ENCODE data around the gene SRSF11. TPM values are rescaled to one million over a fixed set of nuclear protein-coding genes. Genes with fewer than 3 reads are reported as not detected.

SRSF11 gene
- total and polyA plus RNA-seq, 10 donors: 119 to 268 (median 184) TPM

DNA sequence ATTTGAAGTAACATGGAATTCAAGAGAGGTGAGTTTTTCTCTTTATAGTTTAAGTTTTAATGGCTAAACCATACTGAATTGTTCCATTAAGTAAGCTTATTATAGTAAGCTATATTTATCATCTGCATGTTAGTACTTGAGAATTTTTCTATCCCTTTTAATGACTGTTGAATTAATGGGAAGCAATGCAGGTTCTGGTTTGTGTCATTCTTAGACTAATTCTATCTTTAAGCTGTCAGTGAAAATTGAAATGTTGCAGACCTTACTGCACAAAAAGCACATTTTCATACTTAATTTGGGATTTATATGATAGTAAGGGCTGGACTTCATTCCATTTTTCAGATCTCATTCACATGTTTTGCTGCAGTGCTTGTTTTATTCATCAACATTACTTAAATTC is 25.9 kb downstream of the SRSF11 start:
- H3K27ac ChIP-seq: no peak overlapping the region
- no peak for TF ChIP-seq POLR2AphosphoS5 (IDR thresholded peaks at IDR 0.05)
- no peak for TF ChIP-seq POLR2A (IDR thresholded peaks at IDR 0.05)
- no peak for DNase-seq
- no peaks in the 10 kb centered on the region for H3K9me3 ChIP-seq
- H3K27me3 ChIP-seq (replicated peaks in 1 of 7): no peaks in the 10 kb centered on the region
- intact Hi-C loops (cut with DNase I; ENCODE audit: low total_unique reads): loop anchor here (10.0 kb wide), 1 partner anchor 818 kb away; no protein-coding TSS in a partner anchor
- H3K36me3 ChIP-seq: peaks cover 4 to 100% (median 96%) of the 10 kb centered on the region in 6 donors
- H3K4me3 ChIP-seq: no peak overlapping the region
- H3K4me1 ChIP-seq: no peaks in the 10 kb centered on the region

DNA sequence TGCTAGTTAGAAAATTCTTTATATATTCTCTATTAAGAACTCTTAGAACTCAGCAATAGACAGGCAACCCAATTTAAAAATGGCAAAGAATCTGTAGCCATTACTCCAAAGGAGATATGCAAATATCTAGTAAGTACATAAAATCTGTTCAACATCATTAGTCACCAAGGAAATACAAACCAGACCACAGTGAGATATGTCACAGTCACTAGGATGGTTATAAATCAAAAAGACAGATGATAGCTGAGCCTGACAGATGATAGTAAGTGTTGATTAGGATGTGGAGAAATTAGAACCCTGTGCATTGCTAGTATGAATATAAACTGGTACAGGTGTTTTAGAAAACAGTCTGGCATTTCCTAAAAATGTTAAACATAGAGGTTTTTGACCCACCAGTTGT is 26.6 kb downstream of the SRSF11 start:
- Histone ChIP-seq H3K27me3 (replicated peaks in 1 of 7) (no peaks in the 10 kb centered on the region), H3K36me3 (peaks cover 4 to 100% (median 92%) of the 10 kb centered on the region in 6 donors), H3K4me3 (no peak overlapping the region), H3K27ac (no peak overlapping the region), H3K4me1 (no peaks in the 10 kb centered on the region), H3K9me3 (no peaks in the 10 kb centered on the region)
- TF ChIP-seq POLR2AphosphoS5 (IDR thresholded peaks at IDR 0.05) (no peak), POLR2A (IDR thresholded peaks at IDR 0.05) (no peak)
- TF ChIP-seq, protein P1, sequence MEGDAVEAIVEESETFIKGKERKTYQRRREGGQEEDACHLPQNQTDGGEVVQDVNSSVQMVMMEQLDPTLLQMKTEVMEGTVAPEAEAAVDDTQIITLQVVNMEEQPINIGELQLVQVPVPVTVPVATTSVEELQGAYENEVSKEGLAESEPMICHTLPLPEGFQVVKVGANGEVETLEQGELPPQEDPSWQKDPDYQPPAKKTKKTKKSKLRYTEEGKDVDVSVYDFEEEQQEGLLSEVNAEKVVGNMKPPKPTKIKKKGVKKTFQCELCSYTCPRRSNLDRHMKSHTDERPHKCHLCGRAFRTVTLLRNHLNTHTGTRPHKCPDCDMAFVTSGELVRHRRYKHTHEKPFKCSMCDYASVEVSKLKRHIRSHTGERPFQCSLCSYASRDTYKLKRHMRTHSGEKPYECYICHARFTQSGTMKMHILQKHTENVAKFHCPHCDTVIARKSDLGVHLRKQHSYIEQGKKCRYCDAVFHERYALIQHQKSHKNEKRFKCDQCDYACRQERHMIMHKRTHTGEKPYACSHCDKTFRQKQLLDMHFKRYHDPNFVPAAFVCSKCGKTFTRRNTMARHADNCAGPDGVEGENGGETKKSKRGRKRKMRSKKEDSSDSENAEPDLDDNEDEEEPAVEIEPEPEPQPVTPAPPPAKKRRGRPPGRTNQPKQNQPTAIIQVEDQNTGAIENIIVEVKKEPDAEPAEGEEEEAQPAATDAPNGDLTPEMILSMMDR (IDR thresholded peaks at IDR 0.05 in 8 of 11, conservative IDR thresholded peaks at IDR 0.05 in 3 of 11): no peak
- intact Hi-C loops (cut with DNase I; ENCODE audit: low total_unique reads): loop anchor here (10.0 kb wide), 1 partner anchor 817 kb away; no protein-coding TSS in a partner anchor
- DNase-seq: no peak

DNA sequence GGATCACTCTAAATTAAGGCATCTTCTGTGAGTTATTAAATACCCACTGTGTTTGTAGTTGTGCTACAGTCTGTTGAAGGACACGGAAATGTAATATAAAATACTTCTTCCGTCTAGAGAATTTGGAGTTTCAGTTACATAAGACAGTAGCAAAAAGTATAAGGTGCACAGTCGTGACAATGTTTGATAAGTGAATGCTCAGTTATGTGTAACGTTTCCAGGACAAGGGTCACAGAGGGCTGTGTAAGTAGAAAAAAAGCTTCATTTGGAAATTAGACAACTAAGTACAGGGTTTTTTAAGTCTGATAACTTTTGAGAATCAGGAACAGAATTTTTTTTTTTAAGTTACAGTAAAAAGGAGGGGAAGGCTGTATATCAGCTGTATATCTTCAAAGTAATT is 27.5 kb downstream of the SRSF11 start:
- peaks cover 4 to 100% (median 86%) of the 10 kb centered on the region in 6 donors for H3K36me3 ChIP-seq
- TF ChIP-seq POLR2AphosphoS5 (IDR thresholded peaks at IDR 0.05) (no peak), POLR2A (IDR thresholded peaks at IDR 0.05) (no peak)
- TF ChIP-seq, protein P1 (IDR thresholded peaks at IDR 0.05 in 8 of 11, conservative IDR thresholded peaks at IDR 0.05 in 3 of 11): no peak
- no peak overlapping the region for H3K27ac ChIP-seq
- no peak for DNase-seq
- H3K4me1 ChIP-seq: no peaks in the 10 kb centered on the region
- 89 to 93% (median 91%) methylated on average over 4 of the region's 4 CpGs for WGBS, 5 donors
- intact Hi-C loops (cut with DNase I; ENCODE audit: low total_unique reads): loop anchor here (10.0 kb wide), 1 partner anchor 816 kb away; no protein-coding TSS in a partner anchor
- no peak overlapping the region for H3K4me3 ChIP-seq
- H3K9me3 ChIP-seq: no peaks in the 10 kb centered on the region
- H3K27me3 ChIP-seq (replicated peaks in 1 of 7): no peaks in the 10 kb centered on the region

DNA sequence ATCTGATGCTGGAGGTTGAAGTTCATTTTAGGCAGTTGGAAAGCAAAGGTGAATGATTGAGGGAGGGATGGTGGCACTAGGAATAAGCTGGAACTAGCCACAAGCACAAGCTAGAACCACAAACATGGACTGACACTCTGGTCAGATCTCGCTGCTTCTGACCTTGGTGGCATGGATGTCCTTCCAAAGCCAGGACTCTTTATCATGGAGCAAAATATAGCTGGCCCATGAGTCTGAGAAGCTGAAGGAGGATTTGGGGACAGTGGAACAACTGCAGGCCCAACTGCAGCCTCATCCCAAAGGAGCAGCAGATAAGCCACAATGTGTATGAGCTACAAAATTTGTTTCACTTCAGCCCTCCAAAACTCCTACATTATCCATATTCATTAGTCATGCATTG is 35.5 kb downstream of the SRSF11 start:
- DNase-seq: no peak
- H3K4me3 ChIP-seq: no peak overlapping the region
- intact Hi-C loops (cut with DNase I; ENCODE audit: low total_unique reads): no loop called here
- no peaks in the 10 kb centered on the region for H3K9me3 ChIP-seq
- no peak overlapping the region for H3K27ac ChIP-seq
- H3K4me1 ChIP-seq: no peaks in the 10 kb centered on the region
- no peaks in the 10 kb centered on the region for H3K27me3 ChIP-seq (replicated peaks in 1 of 7)
- H3K36me3 ChIP-seq: peaks cover under 1 to 34% (median 13%) of the 10 kb centered on the region in 6 donors
- TF ChIP-seq, protein P1 (IDR thresholded peaks at IDR 0.05 in 8 of 11, conservative IDR thresholded peaks at IDR 0.05 in 3 of 11): no peak
- 79 to 100% (median 84%) methylated on average over 1 of the region's 1 CpG for WGBS, 5 donors

DNA sequence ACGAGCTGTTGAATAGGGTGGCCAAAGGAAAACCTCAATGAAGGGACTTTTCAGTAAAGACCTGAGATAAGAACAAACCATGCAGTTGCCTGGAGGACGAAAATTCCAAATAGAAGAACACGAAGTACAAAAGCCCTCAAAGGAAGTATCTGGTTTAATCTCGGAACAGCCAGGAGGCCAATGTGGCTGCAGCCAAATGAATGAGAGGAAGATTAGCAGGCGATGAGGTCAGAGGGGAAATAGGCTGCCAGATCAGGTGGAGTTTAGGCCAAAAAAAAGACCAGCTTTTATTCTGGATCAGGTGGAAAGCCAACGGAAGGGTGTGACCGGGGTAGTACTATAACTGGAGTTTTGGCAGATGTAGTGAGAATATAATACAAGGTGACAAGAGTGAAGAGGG is 43.7 kb downstream of the SRSF11 start:
- peaks cover 0 to 75% (median 13%) of the 10 kb centered on the region in 6 donors for H3K36me3 ChIP-seq
- H3K4me3 ChIP-seq: no peak overlapping the region
- H3K27me3 ChIP-seq (replicated peaks in 1 of 7): no peaks in the 10 kb centered on the region
- 74 to 91% (median 82%) methylated on average over 7 of the region's 7 CpGs for WGBS, 5 donors
- H3K9me3 ChIP-seq: peaks cover 0 to 14% (median 2%) of the 10 kb centered on the region in 8 donors
- DNase-seq: no peak
- H3K4me1 ChIP-seq: no peaks in the 10 kb centered on the region
- TF ChIP-seq POLR2AphosphoS5 (IDR thresholded peaks at IDR 0.05) (no peak), POLR2A (IDR thresholded peaks at IDR 0.05) (no peak)
- TF ChIP-seq, protein P1 (IDR thresholded peaks at IDR 0.05 in 8 of 11, conservative IDR thresholded peaks at IDR 0.05 in 3 of 11): no peak
- intact Hi-C loops (cut with DNase I; ENCODE audit: low total_unique reads): no loop called here
- no peak overlapping the region for H3K27ac ChIP-seq

Measured in spleen (tissue), 11 donors.